Smooth muscle cell (in vitro differentiated cells): Measurements from ENCODE around the gene MAGEA2B. TPM values are rescaled to one million over a fixed set of nuclear protein-coding genes. Genes with fewer than 3 reads are reported as not detected.
"Not testable (repeated sequence)": the region's sequence is repeated elsewhere in the genome, so short reads cannot be mapped to it uniquely, and the experiment has no call there.

Experiments used
- DNase-seq: peaks from one replicate; lab custom pipeline; 2025; ENCODE audit not compliant: unreplicated experiment; lab: John Stamatoyannopoulos, UW
- H2AFZ ChIP-seq: fragments of 200-600 bp; sonication (generic); 2 replicates; pipeline ENCODE4 v1.6.0; 2016; ENCODE audit warnings: antibody characterized with exemption, low read depth, mild to moderate bottlenecking
- H3F3A ChIP-seq: fragments of 200-600 bp; sonication (generic); 2 replicates; pipeline ENCODE4 v1.6.0; 2017; ENCODE audit warnings: antibody characterized with exemption, low read depth
- H3K27ac ChIP-seq: fragments of 200-600 bp; sonication (generic); 2 replicates; pipeline ENCODE4 v1.5.1; 2016; ENCODE audit warnings: low read depth, mild to moderate bottlenecking
- H3K27me3 ChIP-seq: fragments of 200-600 bp; sonication (generic); 2 replicates; pipeline ENCODE4 v1.6.1; 2016; ENCODE audit warnings: low read depth, mild to moderate bottlenecking
- H3K36me3 ChIP-seq: fragments of 200-600 bp; sonication (generic); 2 replicates; pipeline ENCODE4 v1.5.1; 2016; ENCODE audit warnings: low read depth
- H3K4me1 ChIP-seq: fragments of 200-600 bp; sonication (generic); 2 replicates; pipeline ENCODE4 v1.5.1; 2016; ENCODE audit warnings: low read depth
- H3K4me2 ChIP-seq: fragments of 200-600 bp; sonication (generic); 2 replicates; pipeline ENCODE4 v1.6.0; 2016; ENCODE audit warnings: mild to moderate bottlenecking
- H3K4me3 ChIP-seq: fragments of 200-600 bp; sonication (generic); 2 replicates; pipeline ENCODE4 v1.5.1; 2016; ENCODE audit warnings: mild to moderate bottlenecking
- H3K79me2 ChIP-seq: fragments of 200-600 bp; sonication (generic); 2 replicates; pipeline ENCODE4 v1.6.0; 2016; ENCODE audit warnings: low read depth, mild to moderate bottlenecking
- H3K9ac ChIP-seq: fragments of 200-600 bp; sonication (generic); 2 replicates; pipeline ENCODE4 v1.6.0; 2016; ENCODE audit warnings: low read depth
- H3K9me3 ChIP-seq: fragments of 200-600 bp; sonication (generic); replicated peaks from 2 replicates; pipeline ENCODE4 v1.5.1; 2016; ENCODE audit warnings: low read depth
- H4K20me1 ChIP-seq: fragments of 200-600 bp; sonication (generic); 2 replicates; pipeline ENCODE4 v1.6.0; 2016; ENCODE audit warnings: low read depth
- WGBS: methylation state at CpG from one replicate; pipeline ENCODE4 v1.1.7; 2016; ENCODE audit warnings: low lambda C conversion rate; 5-methylcytosine and 5-hydroxymethylcytosine counted together
- polyA plus RNA-seq: library from polyadenylated mRNA; unstranded; fragments of >200 nt; fragmentation: Nextera tagmentation; extraction: Ambion mirVana; gene quantifications from 2 replicates; pipeline ENCODE4 v1.2.1, GENCODE V29; 2016
- total RNA-seq: library from RNA; depleted of rRNA; stranded (reverse); fragments of >200 nt; gene quantifications from 2 replicates; pipeline ENCODE4 v1.2.3, GENCODE V29; 2014
- TF ChIP-seq, protein P1 (sequence below): fragments of 200-600 bp; sonication (generic); IDR thresholded peaks from 2 replicates; pipeline ENCODE4 v1.5.1; 2017; ENCODE audit warnings: borderline replicate concordance, mild to moderate bottlenecking, antibody characterized with exemption; ENCODE audit not compliant: insufficient read depth, poor library complexity, severe bottlenecking

Gene MAGEA2B
- total and polyA plus RNA-seq, 2 experiments from 2014 or later: not detected

DNA sequence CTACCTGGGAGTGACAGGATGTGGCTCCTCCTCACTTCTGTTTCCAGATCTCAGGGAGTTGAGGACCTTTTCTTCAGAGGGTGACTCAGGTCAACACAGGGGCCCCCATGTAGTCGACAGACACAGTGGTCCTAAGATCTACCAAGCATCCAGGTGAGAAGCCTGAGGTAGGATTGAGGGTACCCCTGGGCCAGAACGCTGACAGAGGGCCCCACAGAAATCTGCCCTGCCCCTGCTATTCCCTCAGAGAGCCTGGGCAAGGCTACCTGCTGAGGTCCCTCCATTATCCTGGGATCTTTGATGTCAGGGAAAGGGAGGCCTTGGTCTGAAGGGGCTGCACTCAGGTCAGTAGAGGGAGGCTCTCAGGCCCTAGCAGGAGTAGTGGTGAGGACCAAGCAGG, 20.7 kb downstream of the MAGEA2B start:
- TF ChIP-seq, protein P1, sequence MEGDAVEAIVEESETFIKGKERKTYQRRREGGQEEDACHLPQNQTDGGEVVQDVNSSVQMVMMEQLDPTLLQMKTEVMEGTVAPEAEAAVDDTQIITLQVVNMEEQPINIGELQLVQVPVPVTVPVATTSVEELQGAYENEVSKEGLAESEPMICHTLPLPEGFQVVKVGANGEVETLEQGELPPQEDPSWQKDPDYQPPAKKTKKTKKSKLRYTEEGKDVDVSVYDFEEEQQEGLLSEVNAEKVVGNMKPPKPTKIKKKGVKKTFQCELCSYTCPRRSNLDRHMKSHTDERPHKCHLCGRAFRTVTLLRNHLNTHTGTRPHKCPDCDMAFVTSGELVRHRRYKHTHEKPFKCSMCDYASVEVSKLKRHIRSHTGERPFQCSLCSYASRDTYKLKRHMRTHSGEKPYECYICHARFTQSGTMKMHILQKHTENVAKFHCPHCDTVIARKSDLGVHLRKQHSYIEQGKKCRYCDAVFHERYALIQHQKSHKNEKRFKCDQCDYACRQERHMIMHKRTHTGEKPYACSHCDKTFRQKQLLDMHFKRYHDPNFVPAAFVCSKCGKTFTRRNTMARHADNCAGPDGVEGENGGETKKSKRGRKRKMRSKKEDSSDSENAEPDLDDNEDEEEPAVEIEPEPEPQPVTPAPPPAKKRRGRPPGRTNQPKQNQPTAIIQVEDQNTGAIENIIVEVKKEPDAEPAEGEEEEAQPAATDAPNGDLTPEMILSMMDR: no peak
- Histone ChIP-seq H3K27ac (no peak overlapping the region), H3K9me3 (no peaks in the 10 kb centered on the region), H3K36me3 (no peaks in the 10 kb centered on the region), H3K4me3 (no peak overlapping the region), H3K4me1 (no peaks in the 10 kb centered on the region), H3F3A (no peaks in the 10 kb centered on the region), H4K20me1 (no peaks in the 10 kb centered on the region), H3K27me3 (no peaks in the 10 kb centered on the region), H2AFZ (no peak overlapping the region), H3K79me2 (no peaks in the 10 kb centered on the region), H3K9ac (no peak overlapping the region), H3K4me2 (no peak overlapping the region)
- no peak for DNase-seq
- WGBS: 74% methylated on average over 2 of the region's 2 CpGs

GRCh38 chrX:152735860-152736511, 21.6 kb downstream of the MAGEA2B start:
- Histone ChIP-seq H3K4me3 (no peak overlapping the region), H3K4me1 (no peaks in the 10 kb centered on the region), H3K4me2 (no peak overlapping the region), H3K9ac (no peak overlapping the region), H3K36me3 (no peaks in the 10 kb centered on the region), H3K27me3 (no peaks in the 10 kb centered on the region), H4K20me1 (no peaks in the 10 kb centered on the region), H2AFZ (no peak overlapping the region), H3K79me2 (no peaks in the 10 kb centered on the region), H3K9me3 (no peaks in the 10 kb centered on the region), H3K27ac (no peak overlapping the region), H3F3A (no peaks in the 10 kb centered on the region)
- no peak for DNase-seq
- TF ChIP-seq, protein P1: no peak
- WGBS: 87% methylated on average over 11 of the region's 12 CpGs

DNA sequence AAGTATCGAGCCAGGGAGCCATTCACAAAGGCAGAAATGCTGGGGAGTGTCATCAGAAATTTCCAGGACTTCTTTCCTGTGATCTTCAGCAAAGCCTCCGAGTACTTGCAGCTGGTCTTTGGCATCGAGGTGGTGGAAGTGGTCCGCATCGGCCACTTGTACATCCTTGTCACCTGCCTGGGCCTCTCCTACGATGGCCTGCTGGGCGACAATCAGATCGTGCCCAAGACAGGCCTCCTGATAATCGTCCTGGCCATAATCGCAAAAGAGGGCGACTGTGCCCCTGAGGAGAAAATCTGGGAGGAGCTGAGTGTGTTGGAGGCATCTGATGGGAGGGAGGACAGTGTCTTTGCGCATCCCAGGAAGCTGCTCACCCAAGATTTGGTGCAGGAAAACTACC, 22.1 kb downstream of the MAGEA2B start:
- not testable (repeated sequence) for H3K9me3 ChIP-seq, DNase-seq
- 87% methylated on average over 12 of the region's 12 CpGs for WGBS

GRCh38 chrX:152738560-152738959, 24.1 kb downstream of the MAGEA2B start:
- no peak overlapping the region for H3K4me2 ChIP-seq

More for the DNA sequence above, 22.1 kb downstream of the MAGEA2B start:
- not testable (repeated sequence) for H3K79me2 ChIP-seq, H3F3A ChIP-seq, H3K27me3 ChIP-seq, H3K36me3 ChIP-seq, H3K9ac ChIP-seq, H3K4me1 ChIP-seq, H3K27ac ChIP-seq, H2AFZ ChIP-seq, H3K4me3 ChIP-seq, H3K4me2 ChIP-seq, H4K20me1 ChIP-seq

GRCh38 chrX:152753686-152754650, 39.5 kb downstream of the MAGEA2B start, which contains the start of gene MAGEA2:
Gene MAGEA2 (minus strand): TSS chrX:152753842. CDS start chrX:152751363, 2,479 bp downstream.
- not testable (repeated sequence) for DNase-seq, H3K4me2 ChIP-seq, H3K27ac ChIP-seq, H3K27me3 ChIP-seq, H2AFZ ChIP-seq, H3K4me1 ChIP-seq, H3K4me3 ChIP-seq, H3K9ac ChIP-seq, H3F3A ChIP-seq, H3K36me3 ChIP-seq, H3K79me2 ChIP-seq, H4K20me1 ChIP-seq, H3K9me3 ChIP-seq
- no CpG with 5 or more reads among the region's 35 CpGs for WGBS

More at GRCh38 chrX:152738560-152738959, 24.1 kb downstream of the MAGEA2B start:
- Histone ChIP-seq H2AFZ (no peak overlapping the region), H3K9ac (no peak overlapping the region), H4K20me1 (no peaks in the 10 kb centered on the region), H3K4me1 (no peaks in the 10 kb centered on the region), H3K9me3 (no peaks in the 10 kb centered on the region), H3K27ac (no peak overlapping the region), H3K4me3 (no peak overlapping the region), H3K79me2 (no peaks in the 10 kb centered on the region), H3K27me3 (no peaks in the 10 kb centered on the region), H3K36me3 (no peaks in the 10 kb centered on the region), H3F3A (no peaks in the 10 kb centered on the region)
- no peak for DNase-seq
- TF ChIP-seq, protein P1: no peak
- WGBS: 68% methylated on average over 5 of the region's 5 CpGs

- not testable (repeated sequence) for H3K27me3 ChIP-seq, H3K4me3 ChIP-seq, H4K20me1 ChIP-seq, H3F3A ChIP-seq, H3K27ac ChIP-seq, DNase-seq, H3K9me3 ChIP-seq, H2AFZ ChIP-seq, H3K4me1 ChIP-seq, H3K79me2 ChIP-seq, H3K36me3 ChIP-seq, H3K9ac ChIP-seq, H3K4me2 ChIP-seq
- WGBS: no CpG with 5 or more reads among the region's 5 CpGs
Observed at GRCh38 chrX:152754871-152755270, 40.4 kb downstream of the MAGEA2B start.
